HepG2 (cell line): ENCODE measurements around the gene ZFPM1. TPM values are rescaled to one million over a fixed set of nuclear protein-coding genes. Genes with fewer than 3 reads are reported as not detected.

ENCODE experiments used
- AHR ChIP-seq: IDR thresholded peaks from 2 replicates; pipeline ENCODE4 v1.6.1; 2018; ENCODE audit warnings: missing genetic modification reagents, missing compliant biosample characterization
- CTCF ChIP-seq: sonication (generic); formaldehyde crosslinking; IDR thresholded peaks from 2 replicates; pipeline ENCODE4 v1.5.0; 2020; ENCODE audit warnings: mild to moderate bottlenecking, missing genetic modification reagents, moderate library complexity
- FOXO1 ChIP-seq: sonication (generic); formaldehyde crosslinking; IDR thresholded peaks from 2 replicates; pipeline ENCODE4 v1.4.0; 2020; ENCODE audit warnings: missing genetic modification reagents
- HDAC2 ChIP-seq: sonication (generic); formaldehyde crosslinking; IDR thresholded peaks from 2 replicates; pipeline ENCODE4 v1.4.0; 2020; ENCODE audit warnings: missing genetic modification reagents
- HNRNPH1 ChIP-seq: fragments of 200-400 bp; formaldehyde crosslinking; optimal IDR thresholded peaks from 2 replicates; pipeline ENCODE3; 2017; ENCODE audit warnings: mild to moderate bottlenecking, low read depth, low read length
- MEIS1 ChIP-seq: sonication (generic); formaldehyde crosslinking; IDR thresholded peaks from 2 replicates; pipeline ENCODE4 v1.9.0; 2021; ENCODE audit warnings: mild to moderate bottlenecking, missing genetic modification reagents, moderate library complexity, borderline replicate concordance
- MYC ChIP-seq: sonication (generic); formaldehyde crosslinking; IDR thresholded peaks from 2 replicates; pipeline ENCODE4 v1.9.0; 2021; ENCODE audit warnings: missing genetic modification reagents, borderline replicate concordance
- NRL ChIP-seq: sonication (generic); formaldehyde crosslinking; IDR thresholded peaks from 2 replicates; pipeline ENCODE4 v1.5.0; 2020; ENCODE audit warnings: missing genetic modification reagents, mild to moderate bottlenecking, moderate library complexity, borderline replicate concordance
- POLR2A ChIP-seq, 2 experiments: IDR thresholded peaks; 2 replicates each; pipeline ENCODE4 v1.6.1; 2011; ENCODE audit warnings: low read depth in 2 of 2, low read length in 2 of 2, mild to moderate bottlenecking in 1 of 2, moderate library complexity in 1 of 2; ENCODE audit not compliant: insufficient read depth in 1 of 2
- SAP130 ChIP-seq: IDR thresholded peaks from 2 replicates; pipeline ENCODE4 v1.6.1; 2016; ENCODE audit warnings: low read depth
- ZBTB2 ChIP-seq: sonication (generic); formaldehyde crosslinking; IDR thresholded peaks from 2 replicates; pipeline ENCODE4 v1.8.0; 2022; ENCODE audit warnings: low read depth, missing genetic modification reagents
- ZFP62 ChIP-seq: sonication (generic); formaldehyde crosslinking; IDR thresholded peaks from 2 replicates; pipeline ENCODE4 v1.4.0; 2020; ENCODE audit warnings: missing genetic modification reagents
- ZNF468 ChIP-seq: sonication (generic); formaldehyde crosslinking; IDR thresholded peaks from 2 replicates; pipeline ENCODE4 v1.8.0; 2022; ENCODE audit warnings: mild to moderate bottlenecking, moderate library complexity, missing genetic modification reagents
- ZNF619 ChIP-seq: sonication (generic); formaldehyde crosslinking; IDR thresholded peaks from 2 replicates; pipeline ENCODE4 v1.4.0; 2020; ENCODE audit warnings: mild to moderate bottlenecking, missing genetic modification reagents
- ZNF652 ChIP-seq: IDR thresholded peaks from 2 replicates; pipeline ENCODE4 v1.6.1; 2016; ENCODE audit warnings: low read depth, borderline replicate concordance
- ZNF850 ChIP-seq: sonication (generic); formaldehyde crosslinking; conservative IDR thresholded peaks from 2 replicates; pipeline ENCODE4 v1.9.0; 2021; ENCODE audit warnings: mild to moderate bottlenecking, missing genetic modification reagents
- polyA plus RNA-seq, 8 experiments: library from polyadenylated mRNA; depleted of rRNA in 3 of 8; stranded (reverse) in 7 of 8; unstranded in 1 of 8; fragments of >200 nt; fragmentation: Illumina TruSeq in 4 of 8; extraction: Trizol in 4 of 8; gene quantifications; 2 replicates each; pipeline versions ENCODE4 v1.2.1 to v1.2.3, GENCODE V29; 2011 to 2016; ENCODE audit warnings: low read depth in 4 of 8, missing spikeins in 1 of 8, mixed read lengths in 1 of 8; ENCODE audit not compliant: insufficient read depth in 1 of 8
- total RNA-seq, 5 experiments: library from RNA; depleted of rRNA; stranded (reverse); fragments of >200 nt; fragmentation: Illumina TruSeq; extraction: Trizol; gene quantifications; 2 replicates each; pipeline ENCODE4 v1.2.3, GENCODE V29; 2016; ENCODE audit warnings: low read depth in 1 of 5
- TF ChIP-seq, protein P1 (sequence below): sonication (generic); formaldehyde crosslinking; IDR thresholded peaks from 2 replicates; pipeline ENCODE4 v1.4.0; 2020; ENCODE audit warnings: missing genetic modification reagents
- TF ChIP-seq, protein P2 (sequence below): sonication (generic); formaldehyde crosslinking; IDR thresholded peaks from 2 replicates; pipeline ENCODE4 v1.4.0; 2020; ENCODE audit warnings: missing genetic modification reagents

The ZFPM1 gene
- total and polyA plus RNA-seq, 2 of the 13 experiments (the other 11 are each of a cell fraction or from before 2014, with no cell fraction given) = 1.3 to 3.8 TPM

GRCh38 chr16:88442727-88443576 is 10.1 kb upstream of the ZFPM1 start (continued):
- 0 out of 2 replicates have a peak, but pooled peaks have one; percentile 55 for TF ChIP-seq AHR
- no peak for TF ChIP-seq POLR2A (IDR thresholded peaks at IDR 0.05; ENCODE audit: insufficient read depth in 1 of 2, low read depth in 2 of 2, low read length in 2 of 2)
- TF ChIP-seq MEIS1 = peak; percentile 71; the same call in 1 of the 2 replicates
- peak; percentile 52; the same call in 1 of the 2 replicates for TF ChIP-seq SAP130 (CRISPR knock-in tag)
- TF ChIP-seq, protein P1, sequence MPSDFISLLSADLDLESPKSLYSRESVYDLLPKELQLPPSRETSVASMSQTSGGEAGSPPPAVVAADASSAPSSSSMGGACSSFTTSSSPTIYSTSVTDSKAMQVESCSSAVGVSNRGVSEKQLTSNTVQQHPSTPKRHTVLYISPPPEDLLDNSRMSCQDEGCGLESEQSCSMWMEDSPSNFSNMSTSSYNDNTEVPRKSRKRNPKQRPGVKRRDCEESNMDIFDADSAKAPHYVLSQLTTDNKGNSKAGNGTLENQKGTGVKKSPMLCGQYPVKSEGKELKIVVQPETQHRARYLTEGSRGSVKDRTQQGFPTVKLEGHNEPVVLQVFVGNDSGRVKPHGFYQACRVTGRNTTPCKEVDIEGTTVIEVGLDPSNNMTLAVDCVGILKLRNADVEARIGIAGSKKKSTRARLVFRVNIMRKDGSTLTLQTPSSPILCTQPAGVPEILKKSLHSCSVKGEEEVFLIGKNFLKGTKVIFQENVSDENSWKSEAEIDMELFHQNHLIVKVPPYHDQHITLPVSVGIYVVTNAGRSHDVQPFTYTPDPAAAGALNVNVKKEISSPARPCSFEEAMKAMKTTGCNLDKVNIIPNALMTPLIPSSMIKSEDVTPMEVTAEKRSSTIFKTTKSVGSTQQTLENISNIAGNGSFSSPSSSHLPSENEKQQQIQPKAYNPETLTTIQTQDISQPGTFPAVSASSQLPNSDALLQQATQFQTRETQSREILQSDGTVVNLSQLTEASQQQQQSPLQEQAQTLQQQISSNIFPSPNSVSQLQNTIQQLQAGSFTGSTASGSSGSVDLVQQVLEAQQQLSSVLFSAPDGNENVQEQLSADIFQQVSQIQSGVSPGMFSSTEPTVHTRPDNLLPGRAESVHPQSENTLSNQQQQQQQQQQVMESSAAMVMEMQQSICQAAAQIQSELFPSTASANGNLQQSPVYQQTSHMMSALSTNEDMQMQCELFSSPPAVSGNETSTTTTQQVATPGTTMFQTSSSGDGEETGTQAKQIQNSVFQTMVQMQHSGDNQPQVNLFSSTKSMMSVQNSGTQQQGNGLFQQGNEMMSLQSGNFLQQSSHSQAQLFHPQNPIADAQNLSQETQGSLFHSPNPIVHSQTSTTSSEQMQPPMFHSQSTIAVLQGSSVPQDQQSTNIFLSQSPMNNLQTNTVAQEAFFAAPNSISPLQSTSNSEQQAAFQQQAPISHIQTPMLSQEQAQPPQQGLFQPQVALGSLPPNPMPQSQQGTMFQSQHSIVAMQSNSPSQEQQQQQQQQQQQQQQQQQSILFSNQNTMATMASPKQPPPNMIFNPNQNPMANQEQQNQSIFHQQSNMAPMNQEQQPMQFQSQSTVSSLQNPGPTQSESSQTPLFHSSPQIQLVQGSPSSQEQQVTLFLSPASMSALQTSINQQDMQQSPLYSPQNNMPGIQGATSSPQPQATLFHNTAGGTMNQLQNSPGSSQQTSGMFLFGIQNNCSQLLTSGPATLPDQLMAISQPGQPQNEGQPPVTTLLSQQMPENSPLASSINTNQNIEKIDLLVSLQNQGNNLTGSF (CRISPR knock-in tag) = no peak
- no peak for TF ChIP-seq ZNF652
- no peak for TF ChIP-seq HNRNPH1
- TF ChIP-seq ZNF619 (CRISPR knock-in tag) = peak; percentile 82
- TF ChIP-seq, protein P2, sequence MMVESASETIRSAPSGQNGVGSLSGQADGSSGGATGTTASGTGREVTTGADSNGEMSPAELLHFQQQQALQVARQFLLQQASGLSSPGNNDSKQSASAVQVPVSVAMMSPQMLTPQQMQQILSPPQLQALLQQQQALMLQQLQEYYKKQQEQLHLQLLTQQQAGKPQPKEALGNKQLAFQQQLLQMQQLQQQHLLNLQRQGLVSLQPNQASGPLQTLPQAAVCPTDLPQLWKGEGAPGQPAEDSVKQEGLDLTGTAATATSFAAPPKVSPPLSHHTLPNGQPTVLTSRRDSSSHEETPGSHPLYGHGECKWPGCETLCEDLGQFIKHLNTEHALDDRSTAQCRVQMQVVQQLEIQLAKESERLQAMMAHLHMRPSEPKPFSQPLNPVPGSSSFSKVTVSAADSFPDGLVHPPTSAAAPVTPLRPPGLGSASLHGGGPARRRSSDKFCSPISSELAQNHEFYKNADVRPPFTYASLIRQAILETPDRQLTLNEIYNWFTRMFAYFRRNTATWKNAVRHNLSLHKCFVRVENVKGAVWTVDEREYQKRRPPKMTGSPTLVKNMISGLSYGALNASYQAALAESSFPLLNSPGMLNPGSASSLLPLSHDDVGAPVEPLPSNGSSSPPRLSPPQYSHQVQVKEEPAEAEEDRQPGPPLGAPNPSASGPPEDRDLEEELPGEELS = peak; percentile 58
- no peak for TF ChIP-seq ZNF850 (CRISPR knock-in tag)
- TF ChIP-seq NRL (CRISPR knock-in tag) = peak; percentile 42; the same call in 1 of the 2 replicates
- no peak for TF ChIP-seq ZBTB2 (CRISPR knock-in tag)
- TF ChIP-seq HDAC2 (CRISPR knock-in tag) = peak; percentile 55; the same call in 1 of the 2 replicates
- TF ChIP-seq ZFP62 = 0 out of 2 replicates have a peak, but pooled peaks have one; percentile 47
- 0 out of 2 replicates have a peak, but pooled peaks have one; percentile 55 for TF ChIP-seq ZNF468
- peak; percentile 100 for TF ChIP-seq CTCF (CRISPR knock-in tag)
- TF ChIP-seq MYC (CRISPR knock-in tag) = peak; percentile 82
- peak; percentile 62; the same call in 1 of the 2 replicates for TF ChIP-seq FOXO1 (CRISPR knock-in tag)
